Suprapubic skin (tissue), 4 donors: ENCODE measurements around the gene SPATA13.
"Not testable (repeated sequence)": the region's sequence is repeated elsewhere in the genome, so short reads cannot be mapped to it uniquely, and the experiment has no call there.

Experiments used
- CTCF ChIP-seq, 2 donors: fragments of 200-600 bp in 1 of 2; fragments of 450-650 bp in 1 of 2; sonication (generic) in 1 of 2; IDR thresholded peaks; one replicate each; pipeline ENCODE4 v1.5.1; 2016 to 2019; ENCODE audit warnings: antibody characterized with exemption in 2 of 2, mild to moderate bottlenecking in 1 of 2, moderate library complexity in 1 of 2
- POLR2A ChIP-seq, 2 donors: fragments of 450-650 bp; IDR thresholded peaks; one replicate each; pipeline ENCODE4 v1.6.1; 2017; ENCODE audit warnings: antibody characterized with exemption in 2 of 2, mild to moderate bottlenecking in 2 of 2, moderate library complexity in 2 of 2
- POLR2AphosphoS5 ChIP-seq, 3 donors: sonication (generic); formaldehyde crosslinking; IDR thresholded peaks; one replicate each; pipeline ENCODE4 v1.6.1; 2017; ENCODE audit warnings: antibody characterized with exemption in 3 of 3

DNA sequence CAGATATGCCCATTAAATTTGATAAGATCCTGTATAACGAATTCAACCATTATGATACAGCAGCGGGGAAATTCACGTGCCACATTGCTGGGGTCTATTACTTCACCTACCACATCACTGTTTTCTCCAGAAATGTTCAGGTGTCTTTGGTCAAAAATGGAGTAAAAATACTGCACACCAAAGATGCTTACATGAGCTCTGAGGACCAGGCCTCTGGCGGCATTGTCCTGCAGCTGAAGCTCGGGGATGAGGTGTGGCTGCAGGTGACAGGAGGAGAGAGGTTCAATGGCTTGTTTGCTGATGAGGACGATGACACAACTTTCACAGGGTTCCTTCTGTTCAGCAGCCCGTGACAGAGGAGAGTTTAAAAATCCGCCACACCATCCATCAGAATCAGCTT, 160.9 kb downstream of the SPATA13 start:
- TF ChIP-seq POLR2A, CTCF, POLR2AphosphoS5 (IDR thresholded peaks at IDR 0.05): not testable (repeated sequence)
